Subcutaneous abdominal adipose tissue (tissue), 5 donors: Measurements from ENCODE around the gene FNDC1.

Experiments
- H3K27ac ChIP-seq: one replicate; pipeline ENCODE4 v1.7.0; 2013; ENCODE audit warnings: low read depth, mild to moderate bottlenecking, inconsistent platforms, low read length, moderate library complexity
- H3K27me3 ChIP-seq, 5 donors: one replicate each; pipeline ENCODE4 v1.7.0; 2013; ENCODE audit warnings: low read length in 5 of 5, inconsistent platforms in 1 of 5; ENCODE audit not compliant: control insufficient read depth in 5 of 5, insufficient read depth in 4 of 5
- H3K36me3 ChIP-seq, 5 donors: one replicate each; pipeline ENCODE4 v1.7.0; 2013; ENCODE audit warnings: low read length in 5 of 5; ENCODE audit not compliant: control insufficient read depth in 5 of 5, insufficient read depth in 5 of 5
- H3K4me1 ChIP-seq, 5 donors: one replicate each; pipeline ENCODE4 v1.7.0; 2013; ENCODE audit warnings: low read length in 5 of 5, mild to moderate bottlenecking in 3 of 5, moderate library complexity in 1 of 5; ENCODE audit not compliant: control insufficient read depth in 5 of 5, insufficient read depth in 5 of 5
- H3K4me3 ChIP-seq, 5 donors: one replicate each; pipeline ENCODE4 v1.7.0; 2013; ENCODE audit warnings: low read length in 5 of 5, low read depth in 1 of 5
- H3K9ac ChIP-seq, 5 donors: one replicate each; pipeline ENCODE4 v1.7.0; 2013; ENCODE audit warnings: low read length in 5 of 5, mild to moderate bottlenecking in 4 of 5, moderate library complexity in 3 of 5
- H3K9me3 ChIP-seq, 5 donors: one replicate each; pipeline ENCODE4 v1.7.0; 2013; ENCODE audit warnings: low read length in 5 of 5; ENCODE audit not compliant: control insufficient read depth in 5 of 5
- donor health status: healthy.
- donor health status: healthy.
- donor health status: healthy.
- donor health status: healthy.
- donor health status: healthy.

Gene FNDC1

GRCh38 chr6:159217595-159218275, 48.5 kb downstream of the FNDC1 start:
- Histone ChIP-seq H3K4me1 (peaks cover 0 to 13% (median 7%) of the 10 kb centered on the region in 5 donors), H3K27me3 (no peaks in the 10 kb centered on the region), H3K36me3 (no peaks in the 10 kb centered on the region), H3K4me3 (no peak overlapping the region), H3K27ac (no peak overlapping the region), H3K9ac (no peak overlapping the region), H3K9me3 (no peaks in the 10 kb centered on the region)

- H3K9ac ChIP-seq = no peak overlapping the region
- no peaks in the 10 kb centered on the region for H3K4me1 ChIP-seq
- no peaks in the 10 kb centered on the region for H3K9me3 ChIP-seq
- no peaks in the 10 kb centered on the region for H3K27me3 ChIP-seq
- no peak overlapping the region for H3K4me3 ChIP-seq
- H3K36me3 ChIP-seq = no peaks in the 10 kb centered on the region
- no peak overlapping the region for H3K27ac ChIP-seq
Observed at GRCh38 chr6:159220093-159220492, 50.9 kb downstream of the FNDC1 start.

GRCh38 chr6:159221486-159222170, 52.4 kb downstream of the FNDC1 start:
- Histone ChIP-seq H3K9ac (no peak overlapping the region), H3K27me3 (no peaks in the 10 kb centered on the region), H3K9me3 (no peaks in the 10 kb centered on the region), H3K36me3 (no peaks in the 10 kb centered on the region), H3K4me3 (no peak overlapping the region), H3K27ac (no peak overlapping the region), H3K4me1 (no peaks in the 10 kb centered on the region)

- peaks cover 0 to 2% (median 0%) of the 10 kb centered on the region in 5 donors for H3K27me3 ChIP-seq
Observed at GRCh38 chr6:159224452-159224851, 55.3 kb downstream of the FNDC1 start.

GRCh38 chr6:159229651-159230051, 60.5 kb downstream of the FNDC1 start:
- peaks cover 0 to 13% (median 4%) of the 10 kb centered on the region in 5 donors for H3K27me3 ChIP-seq
- H3K36me3 ChIP-seq = no peaks in the 10 kb centered on the region
- H3K9ac ChIP-seq = no peak overlapping the region
- no peak overlapping the region for H3K4me3 ChIP-seq
- no peaks in the 10 kb centered on the region for H3K9me3 ChIP-seq
- H3K27ac ChIP-seq = no peak overlapping the region
- peaks cover 0 to 2% (median 0%) of the 10 kb centered on the region in 5 donors for H3K4me1 ChIP-seq

More at GRCh38 chr6:159224452-159224851, 55.3 kb downstream of the FNDC1 start:
- Histone ChIP-seq H3K36me3 (no peaks in the 10 kb centered on the region), H3K4me3 (no peak overlapping the region), H3K27ac (no peak overlapping the region), H3K9ac (no peak overlapping the region), H3K9me3 (no peaks in the 10 kb centered on the region), H3K4me1 (peaks cover 0 to under 1% (median 0%) of the 10 kb centered on the region in 5 donors)

GRCh38 chr6:159232106-159232645, 63.0 kb downstream of the FNDC1 start:
- Histone ChIP-seq H3K4me3 (no peak overlapping the region), H3K4me1 (peaks cover 0 to 2% (median 0%) of the 10 kb centered on the region in 5 donors), H3K9me3 (no peaks in the 10 kb centered on the region), H3K9ac (no peak overlapping the region), H3K36me3 (no peaks in the 10 kb centered on the region), H3K27me3 (peaks cover 0 to 22% (median 4%) of the 10 kb centered on the region in 5 donors), H3K27ac (no peak overlapping the region)

- peaks cover 0 to 22% (median 4%) of the 10 kb centered on the region in 5 donors for H3K27me3 ChIP-seq
- no peak overlapping the region for H3K27ac ChIP-seq
- no peaks in the 10 kb centered on the region for H3K36me3 ChIP-seq
- H3K4me3 ChIP-seq = no peak overlapping the region
- H3K9ac ChIP-seq = no peak overlapping the region
- H3K4me1 ChIP-seq = peaks cover 0 to 2% (median 0%) of the 10 kb centered on the region in 5 donors
- H3K9me3 ChIP-seq = no peaks in the 10 kb centered on the region
Observed at GRCh38 chr6:159232751-159233150, 63.6 kb downstream of the FNDC1 start.

- Histone ChIP-seq H3K27ac (no peak overlapping the region), H3K9ac (no peak overlapping the region), H3K4me1 (peaks cover 0 to 2% (median 0%) of the 10 kb centered on the region in 5 donors), H3K36me3 (no peaks in the 10 kb centered on the region), H3K9me3 (no peaks in the 10 kb centered on the region), H3K27me3 (peaks cover 0 to 22% (median 4%) of the 10 kb centered on the region in 5 donors), H3K4me3 (no peak overlapping the region)
Observed at GRCh38 chr6:159233365-159234101, 64.3 kb downstream of the FNDC1 start.

- Histone ChIP-seq H3K9me3 (no peaks in the 10 kb centered on the region), H3K9ac (no peak overlapping the region), H3K4me3 (no peak overlapping the region), H3K36me3 (no peaks in the 10 kb centered on the region), H3K27me3 (peaks cover 0 to 22% (median 4%) of the 10 kb centered on the region in 5 donors), H3K27ac (no peak overlapping the region), H3K4me1 (peaks cover 0 to 2% (median 0%) of the 10 kb centered on the region in 5 donors)
Observed at GRCh38 chr6:159234102-159234553, 64.9 kb downstream of the FNDC1 start.
